ENCODE measurements around the gene RIC8B.

DNA sequence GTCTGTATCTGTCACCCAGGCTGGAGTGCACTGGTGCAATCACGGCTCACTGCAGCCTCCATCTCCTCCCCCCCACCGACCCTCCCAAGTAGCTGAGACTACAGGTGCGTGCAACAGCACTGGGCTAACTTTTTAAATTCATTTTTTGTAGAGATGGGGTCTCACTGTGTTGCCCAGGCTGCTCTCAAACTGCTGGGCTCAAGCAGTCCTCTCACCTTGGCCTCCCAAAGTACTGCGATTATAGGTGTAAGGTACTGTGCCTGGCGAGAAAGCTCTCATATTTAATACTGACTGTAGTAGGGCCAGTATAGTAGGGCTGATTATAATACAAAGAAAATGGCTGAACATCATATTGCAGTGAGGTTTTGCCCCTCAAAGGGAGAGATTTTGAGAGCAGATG is 2.4 kb downstream of the RIC8B start:
- TF ChIP-seq, protein P1, sequence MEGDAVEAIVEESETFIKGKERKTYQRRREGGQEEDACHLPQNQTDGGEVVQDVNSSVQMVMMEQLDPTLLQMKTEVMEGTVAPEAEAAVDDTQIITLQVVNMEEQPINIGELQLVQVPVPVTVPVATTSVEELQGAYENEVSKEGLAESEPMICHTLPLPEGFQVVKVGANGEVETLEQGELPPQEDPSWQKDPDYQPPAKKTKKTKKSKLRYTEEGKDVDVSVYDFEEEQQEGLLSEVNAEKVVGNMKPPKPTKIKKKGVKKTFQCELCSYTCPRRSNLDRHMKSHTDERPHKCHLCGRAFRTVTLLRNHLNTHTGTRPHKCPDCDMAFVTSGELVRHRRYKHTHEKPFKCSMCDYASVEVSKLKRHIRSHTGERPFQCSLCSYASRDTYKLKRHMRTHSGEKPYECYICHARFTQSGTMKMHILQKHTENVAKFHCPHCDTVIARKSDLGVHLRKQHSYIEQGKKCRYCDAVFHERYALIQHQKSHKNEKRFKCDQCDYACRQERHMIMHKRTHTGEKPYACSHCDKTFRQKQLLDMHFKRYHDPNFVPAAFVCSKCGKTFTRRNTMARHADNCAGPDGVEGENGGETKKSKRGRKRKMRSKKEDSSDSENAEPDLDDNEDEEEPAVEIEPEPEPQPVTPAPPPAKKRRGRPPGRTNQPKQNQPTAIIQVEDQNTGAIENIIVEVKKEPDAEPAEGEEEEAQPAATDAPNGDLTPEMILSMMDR (IDR thresholded peaks at IDR 0.05; ENCODE audit: low read length) = no peak
- no peak for TF ChIP-seq EZH2 (optimal IDR thresholded peaks at IDR 0.05; ENCODE audit: low read depth, low read length)

All from MM.1S (cell line).